Esophagus muscularis mucosa (tissue), 3 donors: ENCODE results near the gene WSB1.

Experiments used
- CTCF ChIP-seq, 3 experiments: fragments of 200-600 bp in 2 of 3; fragments of 450-650 bp in 1 of 3; sonication (generic) in 2 of 3; IDR thresholded peaks; one replicate each; pipeline ENCODE4 v1.5.1; 2017 to 2019; ENCODE audit warnings: antibody characterized with exemption in 3 of 3, mild to moderate bottlenecking in 2 of 3, moderate library complexity in 1 of 3
- POLR2AphosphoS5 ChIP-seq, 2 donors: sonication (generic); formaldehyde crosslinking; IDR thresholded peaks; one replicate each; pipeline ENCODE4 v1.6.1; 2017; ENCODE audit warnings: antibody characterized with exemption in 2 of 2

- TF ChIP-seq POLR2AphosphoS5 (IDR thresholded peaks at IDR 0.05) (no peak), CTCF (IDR thresholded peaks at IDR 0.05) (no peak)
These were observed 61.5 kb downstream of the WSB1 start for GRCh38 chr17:27355419-27355818.
